Stimulated activated CD8-positive, alpha-beta memory T cell treated with anti-CD3 and anti-CD28 coated beads, Interleukin-4, amount 100 ng/mL, for 48 hours (primary cell): Measurements from ENCODE around the gene CD44.
"Not testable (repeated sequence)": the region's sequence is repeated elsewhere in the genome, so short reads cannot be mapped to it uniquely, and the experiment has no call there.

ENCODE experiments used
- DNase-seq: peaks from one replicate; pipeline ENCODE4 v3.0.0-alpha.2; 2020

The CD44 gene

GRCh38 chr11:35216962-35217678, 78.1 kb downstream of the CD44 start:
- no peak for DNase-seq

- DNase-seq = no peak
Measured at GRCh38 chr11:35218956-35219355, 80.0 kb downstream of the CD44 start.

GRCh38 chr11:35223371-35223796, 84.4 kb downstream of the CD44 start:
- no peak for DNase-seq

- DNase-seq = no peak
Measured at GRCh38 chr11:35223991-35224390, 85.0 kb downstream of the CD44 start.

- DNase-seq = no peak
Measured at GRCh38 chr11:35225946-35226520, 87.1 kb downstream of the CD44 start.

- DNase-seq = not testable (repeated sequence)
Measured at GRCh38 chr11:35226756-35227155, 87.8 kb downstream of the CD44 start.

GRCh38 chr11:35227576-35228327, 88.8 kb downstream of the CD44 start:
- no peak for DNase-seq

- no peak for DNase-seq
Measured at GRCh38 chr11:35228328-35228725, 89.4 kb downstream of the CD44 start.

- DNase-seq = no peak
Measured at GRCh38 chr11:35230388-35230787, 91.4 kb downstream of the CD44 start.

GRCh38 chr11:35231076-35231860, 92.3 kb downstream of the CD44 start:
- DNase-seq = no peak

GRCh38 chr11:35232891-35233330, 93.9 kb downstream of the CD44 start:
- DNase-seq = no peak

GRCh38 chr11:35233518-35233917, 94.5 kb downstream of the CD44 start:
- no peak for DNase-seq

- DNase-seq = no peak
Measured at GRCh38 chr11:35234460-35235156, 95.6 kb downstream of the CD44 start.

GRCh38 chr11:35235157-35235468, 96.1 kb downstream of the CD44 start:
- DNase-seq = no peak

GRCh38 chr11:35235498-35235897, 96.5 kb downstream of the CD44 start:
- DNase-seq = no peak

GRCh38 chr11:35235936-35236666, 97.1 kb downstream of the CD44 start:
- DNase-seq = peak; percentile 69

- DNase-seq = no peak
Measured at GRCh38 chr11:35236667-35237003, 97.7 kb downstream of the CD44 start.

GRCh38 chr11:35237351-35237750, 98.4 kb downstream of the CD44 start:
- no peak for DNase-seq

- peak; percentile 72 for DNase-seq
Measured at GRCh38 chr11:35237860-35238715, 99.1 kb downstream of the CD44 start.

GRCh38 chr11:35238882-35239281, 99.9 kb downstream of the CD44 start:
- no peak for DNase-seq

- DNase-seq = no peak
Measured at GRCh38 chr11:35239471-35240075, 100.6 kb downstream of the CD44 start.
